Hepatic stellate cell (primary cell): ENCODE measurements around the gene SUN1.
"Not testable (repeated sequence)": the region's sequence is repeated elsewhere in the genome, so short reads cannot be mapped to it uniquely, and the experiment has no call there.

Experiments used
- DNase-seq: peaks from one replicate; pipeline ENCODE4 v3.0.0; 2011; ENCODE audit warnings: low spot score

Gene SUN1

DNA sequence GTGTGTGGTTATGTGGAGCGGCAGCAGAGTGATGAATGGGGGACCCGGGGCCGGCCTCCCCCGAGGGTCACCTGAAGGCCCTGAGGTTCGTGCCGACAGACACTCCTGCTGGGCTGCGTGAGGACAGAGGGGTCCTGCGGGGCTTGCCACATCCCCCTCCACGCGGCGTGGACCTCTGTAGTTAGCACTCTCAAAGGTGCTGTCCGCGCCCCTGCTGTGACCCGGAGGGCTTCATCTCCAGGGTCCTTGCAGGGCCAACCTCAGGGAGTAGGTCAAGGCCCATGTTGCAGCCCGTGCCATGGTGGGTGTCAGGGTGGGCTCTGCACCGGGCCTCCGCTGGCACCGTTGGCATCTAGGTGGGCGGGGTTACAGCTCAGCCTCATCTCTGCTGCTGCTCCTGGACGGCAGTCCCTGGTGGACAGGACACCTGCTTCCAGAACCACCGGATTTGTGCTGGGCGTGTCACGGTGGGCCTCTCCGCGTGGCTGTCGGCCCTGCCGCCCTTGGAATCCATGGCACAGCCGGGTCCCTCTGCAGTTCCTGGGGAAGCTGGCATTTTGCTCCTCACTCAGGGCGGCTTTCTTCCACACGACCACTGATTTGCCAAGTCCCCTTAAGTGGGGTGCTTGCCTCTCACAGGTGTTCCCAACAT is 24.3 kb downstream of the SUN1 start:
- no peak for DNase-seq

- DNase-seq, result no peak
Measured at GRCh38 chr7:857661-858060, 25.4 kb downstream of the SUN1 start.

DNA sequence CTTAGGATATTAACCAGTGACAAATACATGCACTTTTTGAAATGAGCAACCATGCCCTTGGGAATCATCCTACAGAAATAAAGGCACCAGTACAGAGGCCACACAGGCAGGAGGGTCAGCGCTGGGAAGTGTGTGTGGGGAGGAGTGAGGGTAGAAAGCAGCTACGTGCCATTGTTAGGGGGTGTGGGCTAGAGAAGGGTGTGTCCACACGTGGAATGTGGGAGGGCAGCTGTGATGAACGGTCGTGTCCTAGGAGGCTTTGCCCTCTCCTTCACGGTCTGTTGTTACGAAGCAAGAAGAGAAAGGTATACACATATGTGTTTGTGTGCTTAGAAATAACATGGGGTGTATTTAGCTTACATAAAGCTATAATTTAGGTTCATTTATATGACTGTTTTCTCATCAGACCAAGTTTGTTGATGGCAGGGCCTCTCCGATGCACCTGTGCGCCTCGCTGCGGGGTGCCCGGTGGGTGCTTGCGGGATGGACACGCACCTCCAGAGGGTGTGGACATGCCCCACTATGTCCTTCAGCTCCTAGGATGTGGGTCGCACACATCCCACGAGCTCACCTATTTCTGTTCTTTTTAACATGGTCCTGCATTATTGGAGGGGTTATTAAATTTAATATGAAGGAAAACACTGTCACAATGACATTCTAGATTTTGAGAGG is 27.2 kb downstream of the SUN1 start:
- no peak for DNase-seq

GRCh38 chr7:860149-860548 is 27.9 kb downstream of the SUN1 start:
- no peak for DNase-seq

- no peak for DNase-seq
Measured at GRCh38 chr7:861222-861621, 28.9 kb downstream of the SUN1 start.

DNA sequence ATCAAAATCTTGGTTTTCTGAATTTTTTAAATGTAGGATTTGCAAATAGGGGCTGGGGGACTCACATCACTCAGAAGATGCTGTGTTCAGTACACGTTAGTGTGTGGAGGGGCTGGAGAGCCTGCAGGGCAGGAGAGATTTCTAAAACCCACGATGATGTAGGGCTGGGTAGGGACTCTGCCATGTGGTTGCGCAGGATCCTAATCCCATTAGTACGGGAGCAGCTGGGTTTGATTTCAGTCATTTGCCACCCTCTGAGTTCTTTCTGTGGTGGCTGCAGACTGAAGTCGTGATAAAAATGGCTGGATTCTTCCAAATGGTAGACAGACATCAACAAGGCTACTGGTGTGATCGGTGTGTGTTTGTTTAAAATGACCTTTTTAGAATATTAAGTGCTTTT is 29.9 kb downstream of the SUN1 start:
- no peak for DNase-seq

GRCh38 chr7:863106-863505 is 30.8 kb downstream of the SUN1 start:
- DNase-seq, result no peak

- DNase-seq, result no peak
Measured at GRCh38 chr7:865921-866320, 33.6 kb downstream of the SUN1 start.

DNA sequence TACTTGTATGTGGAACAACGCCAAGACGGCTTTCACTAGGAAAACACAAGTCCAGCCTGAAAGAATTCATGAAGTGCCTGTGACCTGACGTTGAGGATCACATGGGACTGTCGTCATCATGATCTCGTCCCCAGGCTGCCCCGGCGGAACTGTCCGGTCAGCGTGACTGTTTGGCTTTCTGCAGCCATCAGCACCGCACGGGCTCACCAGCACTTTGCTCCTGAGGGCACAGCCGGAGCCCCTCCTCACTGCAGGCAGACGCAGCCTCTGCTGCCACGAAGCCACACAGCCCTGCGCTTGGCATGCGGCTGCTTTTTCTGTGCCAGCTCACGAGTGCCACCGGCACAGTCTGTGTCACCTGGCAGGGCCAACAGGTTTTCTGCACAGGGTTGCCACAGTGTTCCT is 34.7 kb downstream of the SUN1 start:
- DNase-seq, result peak; percentile 95

- peak; percentile 74 for DNase-seq
Measured at GRCh38 chr7:867406-868188, 35.3 kb downstream of the SUN1 start.

DNA sequence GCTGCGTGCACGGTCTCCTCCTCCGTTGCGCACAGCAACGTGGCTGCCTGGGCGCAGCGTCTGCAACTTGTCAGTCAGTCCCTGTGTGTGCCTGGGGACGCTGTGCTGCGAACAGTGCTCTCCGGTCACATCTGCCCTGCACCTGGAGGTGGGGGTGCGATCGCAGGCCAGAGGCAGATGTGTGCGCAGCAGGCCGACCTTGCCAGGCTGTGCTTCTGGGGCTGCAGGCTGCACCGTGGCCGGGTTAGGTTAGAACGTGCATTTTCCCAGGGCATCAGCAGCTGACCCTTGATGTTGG is 35.9 kb downstream of the SUN1 start:
- no peak for DNase-seq

DNA sequence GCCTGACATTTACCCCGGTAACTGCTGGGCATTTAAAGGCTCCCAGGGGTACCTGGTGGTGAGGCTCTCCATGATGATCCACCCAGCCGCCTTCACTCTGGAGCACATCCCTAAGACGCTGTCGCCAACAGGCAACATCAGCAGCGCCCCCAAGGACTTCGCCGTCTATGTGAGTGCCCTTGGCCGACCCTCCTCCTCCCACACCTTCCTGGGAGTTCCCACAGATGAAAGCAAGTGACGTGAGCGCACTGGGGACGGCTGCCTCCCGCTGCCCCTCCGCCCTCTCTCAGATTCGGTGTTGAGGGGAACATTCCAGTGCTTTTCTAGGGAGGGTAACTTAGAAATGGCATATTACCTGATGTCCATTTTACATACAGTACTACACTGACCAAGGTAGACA is 37.1 kb downstream of the SUN1 start:
- DNase-seq, result no peak

DNA sequence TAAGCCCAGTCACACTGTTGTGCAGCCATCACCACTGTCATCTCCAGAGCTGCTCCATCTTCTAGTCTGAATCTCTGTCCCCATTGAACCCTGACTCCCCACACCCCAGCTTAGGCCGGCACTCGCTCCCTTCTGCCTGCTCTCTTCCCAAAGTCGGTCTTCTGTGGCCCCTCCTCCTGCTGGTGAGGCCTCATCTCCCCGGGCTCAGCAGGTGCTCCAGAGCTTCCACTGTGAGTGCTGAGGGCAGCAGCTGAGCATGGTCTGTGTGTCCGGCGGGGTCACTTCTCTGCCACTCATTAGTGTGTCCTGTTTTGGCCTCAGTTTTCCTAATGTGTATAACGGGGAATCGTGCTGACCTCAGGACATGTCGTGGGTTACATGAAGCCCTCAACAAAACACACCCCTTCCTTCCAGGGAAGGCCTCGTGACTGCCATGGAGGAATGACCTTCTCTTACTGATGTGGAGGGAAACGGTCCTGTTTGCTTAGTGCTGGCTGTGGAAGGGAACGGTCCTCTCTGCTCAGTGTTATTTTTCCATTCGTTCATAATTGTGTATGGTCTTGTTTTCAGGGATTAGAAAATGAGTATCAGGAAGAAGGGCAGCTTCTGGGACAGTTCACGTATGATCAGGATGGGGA is 39.7 kb downstream of the SUN1 start:
- no peak for DNase-seq

DNA sequence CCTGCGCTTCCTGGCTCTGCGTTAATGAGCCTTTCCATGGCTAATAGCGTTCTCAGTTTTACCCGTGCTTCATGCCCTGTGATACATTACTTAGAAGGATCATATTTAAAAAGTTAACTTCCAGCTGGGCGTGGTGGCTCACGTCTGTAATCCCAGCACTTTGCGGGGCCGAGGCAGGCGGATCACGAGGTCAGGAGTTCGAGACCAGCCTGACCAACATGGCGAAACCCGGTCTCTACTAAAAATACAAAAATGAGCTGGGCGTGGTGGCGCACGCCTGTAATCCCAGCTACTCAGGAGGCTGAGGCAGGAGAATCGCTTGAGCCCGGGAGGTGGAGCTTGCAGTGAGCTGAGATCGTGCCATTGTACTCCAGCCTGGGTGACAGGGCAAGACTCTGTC is 40.4 kb downstream of the SUN1 start:
- not testable (repeated sequence) for DNase-seq

GRCh38 chr7:873367-874002 is 41.2 kb downstream of the SUN1 start:
- DNase-seq, result peak; percentile 91

DNA sequence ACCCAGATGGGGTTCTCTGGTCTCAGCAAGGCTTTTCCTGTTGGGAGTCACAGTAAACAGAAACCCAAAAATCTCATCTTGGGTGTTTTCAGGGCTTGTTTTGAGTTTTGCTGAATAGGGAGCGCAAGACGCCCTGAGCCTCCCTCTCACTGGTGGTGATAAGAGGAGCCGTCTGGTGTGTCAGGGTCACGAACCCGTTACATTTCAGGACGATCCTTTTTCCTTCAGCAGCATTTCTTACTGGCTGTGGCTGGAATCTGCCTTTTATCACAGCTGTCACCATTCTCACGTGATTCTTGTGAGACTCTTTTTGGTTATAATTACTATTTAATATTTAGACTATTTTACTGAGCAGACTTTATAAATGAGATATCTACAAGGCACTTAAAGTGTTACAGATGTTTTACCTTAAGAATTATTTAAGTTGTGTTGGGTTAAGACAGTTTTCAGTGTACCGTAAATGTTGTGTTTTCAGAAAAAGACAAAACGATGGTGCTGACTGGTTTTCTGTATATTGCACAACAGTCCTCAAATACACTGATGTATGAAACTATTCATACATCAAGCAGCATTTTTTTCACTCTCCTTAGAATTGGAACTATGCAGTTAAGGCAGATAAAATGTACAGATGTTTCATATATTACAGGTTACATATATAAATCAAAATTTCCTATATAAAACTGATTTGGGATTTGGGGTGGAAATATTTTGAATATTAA is 41.9 kb downstream of the SUN1 start:
- DNase-seq, result no peak

- DNase-seq, result no peak
Measured at GRCh38 chr7:875051-875450, 42.8 kb downstream of the SUN1 start.

DNA sequence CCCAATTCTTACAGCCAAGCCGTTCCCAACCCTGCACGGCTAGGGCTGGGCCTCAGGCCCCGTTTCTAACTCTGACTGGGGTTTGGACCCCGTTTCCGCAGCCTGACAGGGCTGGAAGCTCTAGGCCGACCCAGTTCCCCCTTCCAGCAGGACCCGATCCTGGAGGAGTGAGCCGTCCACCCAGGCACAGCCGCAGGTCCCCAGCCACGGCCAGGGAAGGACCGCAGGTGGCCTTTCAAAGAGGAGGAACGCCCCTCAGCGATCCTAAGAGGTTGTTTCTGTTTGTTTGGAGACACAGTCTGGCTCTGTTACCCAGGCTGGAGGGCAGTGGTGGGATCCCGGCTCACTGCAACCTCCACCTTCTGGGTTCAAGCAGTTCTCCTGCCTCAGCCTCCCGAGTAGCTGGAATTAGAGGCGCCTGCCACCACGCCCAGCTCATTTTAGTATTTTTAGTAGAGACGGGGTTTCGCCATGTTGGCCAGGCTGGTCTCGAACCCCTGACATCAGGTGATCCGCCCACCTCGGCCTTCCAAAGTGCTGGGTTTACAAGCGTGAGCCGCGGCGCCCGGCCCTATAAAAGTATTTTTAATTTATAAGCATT is 43.3 kb downstream of the SUN1 start:
- no peak for DNase-seq

GRCh38 chr7:876077-876971 is 44.0 kb downstream of the SUN1 start, which contains the start of gene GET4:
TSS of gene GET4 (plus strand) at chr7:876554. CDS start at chr7:876646, 92 bp downstream.
- peak; percentile 93 for DNase-seq

GRCh38 chr7:876972-877311 is 44.7 kb downstream of the SUN1 start:
- no peak for DNase-seq
